D721Med (cell line): ENCODE data around the gene PMP22.

Experiments used
- DNase-seq: peaks from one replicate; pipeline ENCODE4 v3.0.0; 2011; ENCODE audit warnings: low spot score; ENCODE audit not compliant: insufficient read length
- FAIRE-seq: peaks from 2 replicates; lab custom pipeline; 2011; peaks lifted over from hg19 to GRCh38; lab: Jason Lieb, UNC
- CTCF ChIP-seq: IDR thresholded peaks from 2 replicates; pipeline ENCODE4 v1.5.1; 2012; ENCODE audit warnings: mild to moderate bottlenecking, control low read depth; ENCODE audit not compliant: insufficient read depth; ENCODE audit errors: missing control alignments

PMP22 gene

GRCh38 chr17:15181816-15182215 lies 83.3 kb downstream of the PMP22 start:
- no peak for TF ChIP-seq CTCF
- no peak for DNase-seq
- FAIRE-seq, result no peak

GRCh38 chr17:15181333-15181732 lies 83.8 kb downstream of the PMP22 start:
- DNase-seq, result no peak
- FAIRE-seq, result no peak
- TF ChIP-seq CTCF, result no peak

GRCh38 chr17:15180121-15180561 lies 85.0 kb downstream of the PMP22 start:
- FAIRE-seq, result no peak

More at GRCh38 chr17:15180121-15180561, 85.0 kb downstream of the PMP22 start:
- no peak for DNase-seq
- no peak for TF ChIP-seq CTCF
